IPS-NIHi7 (cell line): ENCODE measurements around the gene IFNW1.

ENCODE experiments used
- DNase-seq: peaks from one replicate; pipeline ENCODE4 v3.0.0; 2012; ENCODE audit warnings: mixed read lengths; ENCODE audit errors: extremely low spot score

The IFNW1 gene

DNA sequence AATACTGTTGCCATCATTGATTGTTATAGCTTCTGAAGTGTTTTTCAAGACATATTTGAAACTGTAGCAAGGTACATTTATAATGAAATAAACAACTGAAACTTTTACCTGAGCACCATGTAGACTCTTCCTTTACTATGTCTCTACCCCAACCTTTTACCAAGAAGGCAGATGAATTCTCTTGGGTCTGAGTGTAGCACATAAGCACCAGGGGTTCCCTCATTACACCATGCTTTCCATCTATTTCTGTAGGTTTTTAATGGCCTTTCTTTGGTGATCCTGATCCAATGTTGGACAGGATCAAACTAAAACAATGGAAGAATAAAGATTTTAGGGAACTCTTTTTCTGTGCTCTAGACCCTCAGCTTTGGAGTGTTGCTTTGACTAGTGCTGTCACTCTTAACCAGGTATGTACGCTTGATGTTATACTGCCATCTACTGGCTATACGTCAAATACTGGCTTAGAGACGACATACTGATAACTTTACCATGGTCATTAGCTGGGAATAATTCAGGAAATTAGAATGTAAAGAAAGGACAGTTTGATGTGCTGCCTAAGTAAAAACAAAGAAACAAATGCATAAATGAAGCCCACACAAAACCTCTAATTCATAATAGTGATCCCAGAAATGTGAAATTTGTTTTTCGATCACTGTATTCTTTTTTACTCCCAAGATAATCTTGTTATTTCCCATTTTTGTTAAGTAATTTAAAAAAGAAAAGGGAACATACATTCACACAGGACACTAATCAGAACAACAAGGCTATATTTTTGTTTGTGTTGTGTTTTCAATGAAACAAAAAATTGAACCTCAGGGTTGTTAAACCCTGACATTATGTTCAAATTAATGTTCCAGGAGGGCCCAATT lies 30.7 kb downstream of the IFNW1 start:
- peak; percentile 69 for DNase-seq

DNA sequence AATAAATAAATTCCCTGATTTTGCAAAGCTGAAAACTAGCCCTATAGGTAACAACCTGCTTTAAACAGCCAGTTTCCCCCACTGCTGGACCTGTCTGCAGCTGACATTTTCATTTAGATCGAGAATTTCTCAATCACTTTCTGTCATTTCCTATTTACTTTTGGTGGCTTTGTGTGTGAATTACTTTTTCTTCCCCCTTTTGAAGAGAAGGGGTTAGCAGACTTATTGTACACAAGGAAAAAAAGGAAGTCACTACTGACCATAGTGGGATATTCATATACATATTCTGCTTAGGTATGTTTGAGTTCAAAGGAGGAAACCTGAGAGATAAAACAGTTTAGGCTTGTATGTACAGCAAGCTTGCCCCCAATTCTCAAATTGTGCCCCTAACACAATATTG lies 36.8 kb downstream of the IFNW1 start:
- no peak for DNase-seq

DNA sequence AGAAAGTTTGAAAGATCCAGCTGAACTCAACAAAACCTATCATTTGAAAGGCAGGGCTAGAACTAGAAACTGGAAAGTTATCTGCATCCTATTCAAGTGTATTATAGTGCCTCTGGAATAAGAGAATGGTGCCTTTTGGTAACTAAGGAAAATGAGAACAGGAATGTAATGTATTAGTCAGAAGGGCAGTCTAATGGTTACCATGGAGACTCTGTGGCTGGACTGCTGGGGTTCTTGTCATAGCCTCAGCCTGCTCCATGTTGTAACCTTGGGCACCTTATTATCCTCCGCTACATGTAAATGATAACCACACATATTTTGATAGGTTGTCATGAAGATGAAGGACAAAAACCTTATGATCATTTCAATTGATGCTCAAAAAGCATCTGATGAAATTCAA lies 39.3 kb downstream of the IFNW1 start:
- DNase-seq: no peak

DNA sequence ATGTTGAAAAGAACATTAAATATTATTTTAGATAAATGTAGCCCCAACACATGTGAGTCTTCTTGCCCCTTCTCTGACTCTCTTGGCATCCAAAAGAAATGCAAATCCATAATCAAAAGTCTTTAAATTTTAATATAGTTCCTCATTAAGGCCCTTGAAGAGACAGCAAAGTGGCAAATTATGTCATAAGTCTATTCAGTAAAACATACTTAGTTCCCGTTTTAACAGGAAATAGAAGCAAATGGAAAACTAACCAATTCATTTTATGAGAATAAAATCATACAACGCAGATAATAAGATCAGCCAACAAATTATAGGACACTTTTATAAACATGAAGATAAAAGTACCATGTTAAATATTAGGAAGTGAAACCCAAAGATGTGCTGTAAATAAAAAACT lies 43.8 kb downstream of the IFNW1 start:
- DNase-seq: no peak

DNA sequence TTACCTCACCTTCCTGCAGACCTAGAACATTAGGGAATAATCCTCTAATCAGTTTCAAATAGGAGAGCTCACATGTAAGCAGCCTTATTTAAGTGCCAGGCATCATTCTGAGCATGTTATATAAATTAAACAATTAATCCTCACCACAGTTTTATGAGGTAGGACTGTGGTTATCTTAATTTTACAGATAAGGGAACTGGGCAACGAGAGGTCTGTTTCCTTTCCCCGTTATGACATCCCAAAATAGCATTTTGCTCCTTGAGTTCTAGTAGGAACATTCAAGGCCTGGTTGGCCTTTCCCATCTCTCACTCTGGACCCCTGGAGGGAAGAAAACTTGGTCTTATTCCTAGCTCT lies 44.8 kb downstream of the IFNW1 start:
- no peak for DNase-seq

DNA sequence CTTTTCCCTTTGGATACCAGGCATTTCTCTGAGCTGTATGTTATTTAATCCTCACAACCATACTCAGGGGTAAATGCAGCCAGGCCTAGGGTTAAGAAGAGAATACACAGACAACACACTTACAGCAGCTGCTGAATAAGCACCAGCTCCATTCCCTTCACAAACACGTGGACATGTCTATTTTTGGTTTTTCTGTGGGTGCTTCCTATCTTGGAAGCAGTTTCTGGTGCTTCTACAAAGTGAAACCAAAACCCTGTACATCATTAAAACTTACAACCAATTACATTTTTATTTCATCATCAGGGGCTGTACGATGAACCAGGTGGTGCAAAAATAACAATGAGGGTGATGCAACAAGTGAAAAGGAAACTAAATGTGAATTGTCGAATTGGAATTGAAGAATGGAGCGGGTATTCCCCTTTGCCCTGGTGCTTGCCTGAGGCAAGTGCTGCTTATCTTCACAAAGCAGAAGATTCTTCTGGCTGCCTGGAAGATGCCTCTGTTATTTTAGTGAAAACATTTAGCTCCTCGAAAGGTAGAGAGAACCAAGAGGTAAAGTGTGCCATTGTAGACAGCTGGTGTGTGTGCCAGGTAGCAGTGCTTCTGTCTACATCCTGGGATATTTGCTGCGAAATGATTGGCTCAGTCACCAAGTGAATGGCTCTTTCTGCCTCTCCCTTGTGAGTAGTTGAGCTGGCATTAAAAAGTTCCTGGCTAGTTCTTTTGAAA lies 45.3 kb downstream of the IFNW1 start:
- DNase-seq: no peak

DNA sequence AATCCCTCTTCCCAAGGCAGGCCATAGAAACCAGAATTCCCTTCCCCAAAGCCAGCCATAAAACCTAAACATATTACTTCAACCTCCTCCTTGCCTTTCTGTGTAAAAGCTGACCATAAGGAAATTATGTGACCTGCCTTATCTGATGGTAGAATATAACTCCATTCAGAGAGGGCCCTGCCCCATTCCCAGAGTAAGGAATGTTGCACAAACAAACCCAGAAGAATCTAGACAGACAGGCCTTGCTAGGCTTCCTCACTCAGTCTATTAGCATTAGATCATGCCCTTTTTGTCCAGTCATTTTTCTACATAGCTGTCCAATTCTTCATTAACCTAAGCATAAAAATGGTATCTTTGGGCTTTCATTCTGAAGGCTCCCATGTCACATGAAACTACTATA lies 46.1 kb downstream of the IFNW1 start:
- no peak for DNase-seq
